Spleen (tissue), 7 donors: ENCODE results near the gene KCNG1.

ENCODE experiments used
- CTCF ChIP-seq, 11 experiments: fragments of 200-600 bp in 7 of 11; fragments of 450-650 bp in 4 of 11; sonication (generic) in 4 of 11; IDR thresholded peaks in 8 of 11; conservative IDR thresholded peaks in 3 of 11; 1 replicate in 7 of 11; 2 replicates in 4 of 11; pipeline versions ENCODE4 v1.4.0 to v1.8.0; 2016 to 2021; ENCODE audit warnings: antibody characterized with exemption in 11 of 11, inconsistent platforms in 4 of 11, mild to moderate bottlenecking in 1 of 11
- POLR2A ChIP-seq, 3 donors: fragments of 450-650 bp; IDR thresholded peaks; one replicate each; pipeline ENCODE4 v1.5.1; 2017; ENCODE audit warnings: antibody characterized with exemption in 3 of 3, mild to moderate bottlenecking in 1 of 3
- POLR2AphosphoS5 ChIP-seq, 3 donors: sonication (generic); formaldehyde crosslinking; IDR thresholded peaks; one replicate each; pipeline ENCODE4 v1.5.1; 2017; ENCODE audit warnings: antibody characterized with exemption in 3 of 3
- donor health status: DM: no; HTN: no; CAD: no; lungs with moderate emphysema.
- donor health status: DM: no; HTN: no; CAD: no.
- donor health status: DM: no; HTN: no; CAD: no.

GRCh38 chr20:51022227-51022802, 592 bp downstream of the KCNG1 start:
- no peak for TF ChIP-seq POLR2AphosphoS5 (IDR thresholded peaks at IDR 0.05)
- TF ChIP-seq CTCF (IDR thresholded peaks at IDR 0.05 in 8 of 11, conservative IDR thresholded peaks at IDR 0.05 in 3 of 11), result no peak
- TF ChIP-seq POLR2A (IDR thresholded peaks at IDR 0.05), result no peak
